Measurements from ENCODE around the gene FBLN1.

FBLN1 gene

DNA sequence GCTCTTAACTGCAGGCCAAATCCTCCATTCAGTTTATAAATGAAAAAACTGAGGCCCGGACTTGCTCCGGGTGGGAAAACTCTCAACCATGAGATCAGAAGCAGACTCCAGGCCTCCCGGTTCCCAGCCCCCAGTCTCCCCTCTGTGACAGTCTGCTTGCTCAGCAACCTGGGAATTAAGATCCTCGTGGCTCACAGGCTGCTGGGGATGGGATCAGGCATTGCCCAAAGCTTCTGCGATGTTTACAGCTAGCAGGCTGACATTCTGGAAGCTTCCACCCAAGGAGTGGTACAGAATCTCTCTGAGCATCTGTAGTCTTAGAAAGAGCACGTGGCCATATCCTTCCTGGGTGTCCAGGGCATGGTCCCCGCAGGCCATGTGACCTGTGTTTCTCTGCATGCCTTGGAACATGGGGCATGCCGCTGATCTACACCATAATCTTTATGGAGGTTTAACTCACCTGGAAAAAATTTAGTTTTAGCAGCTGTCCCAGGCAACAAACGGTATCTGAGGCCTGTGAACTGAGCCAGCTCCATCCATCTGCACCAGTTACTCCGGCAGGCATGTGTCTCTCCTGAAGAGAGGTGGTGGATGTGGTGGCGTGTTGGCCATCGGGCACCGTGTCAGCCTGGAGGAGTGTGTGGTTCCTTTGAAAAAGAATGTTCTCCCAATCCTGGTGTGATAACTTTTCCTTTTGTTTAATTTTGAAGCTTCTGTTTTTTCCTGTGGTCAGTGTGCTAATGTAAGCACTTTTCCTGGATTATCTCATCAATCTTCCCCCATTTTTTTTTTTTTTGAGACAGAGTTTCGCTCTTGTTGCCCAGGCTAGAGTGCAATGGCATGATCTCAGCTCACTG lies 7.9 kb downstream of the FBLN1 start:
- TF ChIP-seq, protein P1, sequence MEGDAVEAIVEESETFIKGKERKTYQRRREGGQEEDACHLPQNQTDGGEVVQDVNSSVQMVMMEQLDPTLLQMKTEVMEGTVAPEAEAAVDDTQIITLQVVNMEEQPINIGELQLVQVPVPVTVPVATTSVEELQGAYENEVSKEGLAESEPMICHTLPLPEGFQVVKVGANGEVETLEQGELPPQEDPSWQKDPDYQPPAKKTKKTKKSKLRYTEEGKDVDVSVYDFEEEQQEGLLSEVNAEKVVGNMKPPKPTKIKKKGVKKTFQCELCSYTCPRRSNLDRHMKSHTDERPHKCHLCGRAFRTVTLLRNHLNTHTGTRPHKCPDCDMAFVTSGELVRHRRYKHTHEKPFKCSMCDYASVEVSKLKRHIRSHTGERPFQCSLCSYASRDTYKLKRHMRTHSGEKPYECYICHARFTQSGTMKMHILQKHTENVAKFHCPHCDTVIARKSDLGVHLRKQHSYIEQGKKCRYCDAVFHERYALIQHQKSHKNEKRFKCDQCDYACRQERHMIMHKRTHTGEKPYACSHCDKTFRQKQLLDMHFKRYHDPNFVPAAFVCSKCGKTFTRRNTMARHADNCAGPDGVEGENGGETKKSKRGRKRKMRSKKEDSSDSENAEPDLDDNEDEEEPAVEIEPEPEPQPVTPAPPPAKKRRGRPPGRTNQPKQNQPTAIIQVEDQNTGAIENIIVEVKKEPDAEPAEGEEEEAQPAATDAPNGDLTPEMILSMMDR (IDR thresholded peaks at IDR 0.05; ENCODE audit: low read depth, low read length): no peak
- TF ChIP-seq POLR2A (IDR thresholded peaks at IDR 0.05; ENCODE audit: extremely low read depth, insufficient read length): no peak
- no peak for TF ChIP-seq MYC (IDR thresholded peaks at IDR 0.05; ENCODE audit: low read depth, low read length)
- TF ChIP-seq, protein P2, sequence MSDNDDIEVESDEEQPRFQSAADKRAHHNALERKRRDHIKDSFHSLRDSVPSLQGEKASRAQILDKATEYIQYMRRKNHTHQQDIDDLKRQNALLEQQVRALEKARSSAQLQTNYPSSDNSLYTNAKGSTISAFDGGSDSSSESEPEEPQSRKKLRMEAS (IDR thresholded peaks at IDR 0.05; ENCODE audit: low read depth, low read length): no peak
- H3K4me3 ChIP-seq (ENCODE audit: low read depth, low read length): no peak overlapping the region
- no peak for DNase-seq (ENCODE audit: low read depth)

DNA sequence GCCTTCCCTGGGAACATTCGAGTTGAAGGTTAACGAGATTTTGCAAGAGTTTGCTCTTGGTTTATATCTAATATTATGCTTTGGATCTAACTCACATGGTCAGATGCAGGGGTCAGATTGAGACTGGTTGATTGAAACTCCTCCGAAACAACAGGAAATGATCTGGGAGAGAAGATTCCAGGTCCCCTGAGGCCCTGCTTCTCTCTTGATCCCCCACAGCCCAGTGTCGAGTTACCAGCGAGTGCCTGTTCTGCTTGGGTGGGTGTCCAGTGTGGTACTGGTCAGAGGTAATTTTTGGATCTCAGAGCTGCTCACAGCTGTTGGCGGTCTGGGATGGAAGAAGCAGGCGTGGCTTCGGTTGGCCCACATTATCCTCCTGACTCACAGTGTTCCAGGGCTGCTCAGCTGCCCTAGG lies 9.2 kb downstream of the FBLN1 start:
- TF ChIP-seq POLR2A (IDR thresholded peaks at IDR 0.05; ENCODE audit: extremely low read depth, insufficient read length) (no peak), MYC (IDR thresholded peaks at IDR 0.05; ENCODE audit: low read depth, low read length) (no peak)
- TF ChIP-seq, protein P2 (IDR thresholded peaks at IDR 0.05; ENCODE audit: low read depth, low read length): no peak
- TF ChIP-seq, protein P1 (IDR thresholded peaks at IDR 0.05; ENCODE audit: low read depth, low read length): no peak
- DNase-seq (ENCODE audit: low read depth): no peak
- no peak overlapping the region for H3K4me3 ChIP-seq (ENCODE audit: low read depth, low read length)

DNA sequence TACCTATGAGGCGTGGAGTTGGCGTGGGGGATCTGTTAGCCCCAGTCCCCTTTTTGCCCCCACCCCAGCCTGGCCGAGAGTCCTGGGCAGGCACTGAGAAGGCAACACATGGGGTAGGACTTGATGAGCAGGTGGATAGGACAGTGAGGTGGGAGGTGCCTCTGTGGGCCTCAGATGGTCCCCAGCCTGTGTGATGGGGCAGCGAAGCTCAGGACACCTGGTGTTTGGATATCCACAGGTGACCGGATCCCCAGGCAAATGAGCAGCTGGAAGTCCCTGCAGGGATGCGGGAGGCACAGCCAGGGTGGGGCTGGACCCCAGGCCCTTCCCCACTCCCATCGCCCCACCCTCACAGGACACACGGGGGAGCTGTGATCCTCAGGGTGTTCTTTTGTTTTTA lies 9.7 kb downstream of the FBLN1 start:
- TF ChIP-seq, protein P2 (IDR thresholded peaks at IDR 0.05; ENCODE audit: low read depth, low read length): no peak
- no peak for TF ChIP-seq MYC (IDR thresholded peaks at IDR 0.05; ENCODE audit: low read depth, low read length)
- TF ChIP-seq, protein P1 (IDR thresholded peaks at IDR 0.05; ENCODE audit: low read depth, low read length): no peak
- TF ChIP-seq POLR2A (IDR thresholded peaks at IDR 0.05; ENCODE audit: extremely low read depth, insufficient read length): no peak
- no peak for DNase-seq (ENCODE audit: low read depth)
- no peak overlapping the region for H3K4me3 ChIP-seq (ENCODE audit: low read depth, low read length)

DNA sequence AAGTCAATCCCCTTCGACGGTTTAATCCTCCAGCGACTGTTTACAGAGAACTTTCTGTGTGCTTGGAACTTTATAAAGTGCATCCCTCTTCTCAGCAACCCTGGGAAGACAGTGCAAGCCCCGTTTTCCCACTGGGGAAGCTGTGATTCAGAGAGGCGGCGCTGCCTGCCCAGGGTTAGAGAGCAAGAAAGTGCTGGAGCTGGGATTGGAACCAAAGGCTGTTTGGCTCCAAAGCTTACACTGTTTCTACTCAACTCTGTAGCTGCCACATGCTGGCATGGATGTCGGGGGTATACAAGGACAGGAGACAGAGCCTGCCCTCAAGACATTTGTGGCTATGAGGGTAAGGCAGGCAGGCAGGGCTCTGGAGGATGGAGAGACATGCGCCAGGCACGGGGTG lies 13.0 kb downstream of the FBLN1 start:
- no peak for DNase-seq (ENCODE audit: low read depth)
- TF ChIP-seq, protein P2 (IDR thresholded peaks at IDR 0.05; ENCODE audit: low read depth, low read length): no peak
- TF ChIP-seq POLR2A (IDR thresholded peaks at IDR 0.05; ENCODE audit: extremely low read depth, insufficient read length) (no peak), MYC (IDR thresholded peaks at IDR 0.05; ENCODE audit: low read depth, low read length) (no peak)
- TF ChIP-seq, protein P1 (IDR thresholded peaks at IDR 0.05; ENCODE audit: low read depth, low read length): no peak
- no peak overlapping the region for H3K4me3 ChIP-seq (ENCODE audit: low read depth, low read length)

DNA sequence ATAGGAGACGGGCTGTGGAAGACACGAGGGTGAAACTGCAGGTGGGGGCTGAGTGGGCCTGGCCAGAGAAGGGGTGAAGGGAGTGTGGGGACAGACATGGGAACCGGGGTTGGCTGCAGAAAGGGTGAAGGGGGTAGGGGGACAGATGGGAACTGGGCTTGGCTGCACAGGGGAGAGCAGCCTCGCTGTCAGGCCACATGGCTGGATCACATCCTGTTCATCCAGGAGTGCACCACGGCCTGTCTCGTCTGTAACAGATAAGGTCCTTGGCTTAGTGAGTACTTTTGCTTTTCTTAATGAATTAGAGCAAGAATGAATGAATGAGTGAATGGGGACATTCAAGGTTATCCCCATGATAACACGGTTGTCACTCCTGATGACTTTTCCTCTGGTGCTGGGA lies 13.5 kb downstream of the FBLN1 start:
- no peak for DNase-seq (ENCODE audit: low read depth)
- H3K4me3 ChIP-seq (ENCODE audit: low read depth, low read length): no peak overlapping the region
- TF ChIP-seq POLR2A (IDR thresholded peaks at IDR 0.05; ENCODE audit: extremely low read depth, insufficient read length) (no peak), MYC (IDR thresholded peaks at IDR 0.05; ENCODE audit: low read depth, low read length) (no peak)
- TF ChIP-seq, protein P2 (IDR thresholded peaks at IDR 0.05; ENCODE audit: low read depth, low read length): no peak
- TF ChIP-seq, protein P1 (IDR thresholded peaks at IDR 0.05; ENCODE audit: low read depth, low read length): no peak
